Stimulated activated CD8-positive, alpha-beta memory T cell treated with anti-CD3 and anti-CD28 coated beads, Interleukin-7, amount 100 ng/mL, for 1 hour (primary cell): Measurements from ENCODE around the gene SLC38A8.

Experiments
- DNase-seq, 2 donors: peaks; one replicate each; pipeline ENCODE4 v3.0.0-alpha.2; 2020; ENCODE audit warnings: low read depth in 2 of 2

SLC38A8 gene

DNA sequence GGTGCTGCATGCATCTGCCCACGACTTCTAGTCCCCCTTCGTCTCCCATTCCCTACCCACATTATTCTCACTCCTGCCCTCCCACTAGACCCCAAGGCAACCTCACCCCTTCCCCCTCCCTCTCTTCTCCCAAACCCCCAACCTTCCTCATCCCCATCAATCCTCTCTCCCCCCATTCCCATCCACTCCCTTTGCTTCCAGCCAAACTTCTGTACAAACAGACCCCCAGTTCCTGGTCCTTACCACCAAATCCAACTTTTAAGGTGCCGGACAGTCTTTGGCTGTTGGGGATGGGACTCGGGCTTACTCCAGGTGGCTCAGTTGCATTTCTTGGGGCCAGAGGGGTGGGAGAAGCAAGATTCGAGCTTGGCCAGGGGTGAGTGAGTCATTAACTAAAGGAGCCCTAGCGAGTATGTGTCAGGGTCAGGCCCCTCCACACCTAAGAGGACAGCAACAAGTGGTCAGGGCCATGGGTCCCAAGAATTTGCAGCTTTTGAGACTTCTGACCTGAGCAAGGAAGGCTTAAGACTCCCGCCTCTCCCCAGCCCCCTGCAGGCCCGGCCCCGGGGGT is at the start of gene SLC38A8:
SLC38A8 (minus strand) TSS at position 488 of the 571 bp plus-strand sequence. CDS start 638 bp downstream, outside the sequence.
- no peak for DNase-seq

DNA sequence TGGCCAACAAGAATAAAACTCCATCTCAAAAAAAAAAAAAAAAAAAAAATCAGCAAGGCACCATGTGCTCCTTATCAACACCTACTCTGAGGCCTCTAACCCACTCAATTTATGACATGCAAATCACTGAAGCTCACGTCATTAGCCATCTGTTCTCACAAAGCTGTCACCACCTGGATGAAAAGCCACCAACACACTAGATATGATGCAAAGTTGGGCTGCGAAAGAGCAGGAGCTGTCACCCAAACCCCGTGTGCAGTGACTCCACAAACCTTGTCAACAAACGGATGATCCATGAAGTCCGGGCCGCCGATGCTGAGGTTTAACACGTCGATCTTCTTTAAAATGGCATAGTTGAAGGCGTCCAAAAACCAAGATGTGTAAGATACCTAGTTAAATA is 48.9 kb upstream of the SLC38A8 start:
- DNase-seq: no peak

DNA sequence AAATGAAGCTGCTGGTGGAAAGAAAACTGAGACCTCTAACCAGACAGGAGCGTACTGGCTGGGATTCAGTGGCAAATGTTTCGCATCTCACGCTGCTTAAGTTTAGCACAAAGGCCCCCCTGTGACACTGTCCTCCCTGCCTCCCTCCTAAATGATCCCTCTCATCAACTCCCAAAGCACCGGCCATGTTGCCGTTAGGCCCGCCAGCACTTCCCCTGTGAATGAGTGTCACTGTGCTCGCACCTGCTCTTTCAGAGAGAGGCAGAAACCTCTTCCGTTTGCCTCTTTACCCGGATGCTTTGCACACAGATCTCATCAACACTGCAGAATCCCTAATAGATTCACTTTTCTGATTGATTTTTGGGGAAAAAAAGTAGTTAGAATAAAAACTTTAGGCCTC is 47.6 kb upstream of the SLC38A8 start:
- no peak for DNase-seq

DNA sequence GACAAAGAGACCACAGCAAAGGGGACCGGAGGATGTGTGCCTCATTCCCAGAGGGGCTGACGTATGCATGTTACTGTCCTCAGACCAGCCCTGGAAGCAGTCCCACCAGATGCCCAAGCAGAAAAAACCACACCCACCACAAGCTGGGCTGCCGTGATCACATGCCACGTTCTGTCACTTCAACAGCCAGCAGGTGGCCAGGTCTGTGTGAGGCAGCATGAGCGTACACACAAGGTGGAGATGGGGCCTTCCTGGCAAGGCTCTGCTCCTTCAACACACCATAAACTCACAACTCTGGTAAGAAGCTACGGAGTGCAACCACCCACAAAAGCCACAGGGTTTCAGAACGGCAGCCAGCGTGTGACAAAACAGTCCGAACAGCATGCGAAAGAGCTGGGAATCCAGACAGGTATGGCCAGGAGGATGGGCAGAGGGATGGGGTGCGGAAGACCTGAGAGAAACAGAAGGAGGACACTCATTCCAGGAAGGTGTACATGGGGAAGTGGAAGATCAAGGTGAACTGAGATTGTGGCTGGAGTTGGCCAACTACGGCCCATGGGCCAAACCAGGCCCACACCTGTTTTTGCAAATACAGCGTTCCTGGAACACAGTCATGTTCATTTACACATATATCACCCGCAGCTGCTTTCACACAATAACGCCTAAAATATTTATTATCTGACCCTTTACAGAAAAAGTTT is 46.2 kb upstream of the SLC38A8 start:
- DNase-seq: peak; percentile 5

DNA sequence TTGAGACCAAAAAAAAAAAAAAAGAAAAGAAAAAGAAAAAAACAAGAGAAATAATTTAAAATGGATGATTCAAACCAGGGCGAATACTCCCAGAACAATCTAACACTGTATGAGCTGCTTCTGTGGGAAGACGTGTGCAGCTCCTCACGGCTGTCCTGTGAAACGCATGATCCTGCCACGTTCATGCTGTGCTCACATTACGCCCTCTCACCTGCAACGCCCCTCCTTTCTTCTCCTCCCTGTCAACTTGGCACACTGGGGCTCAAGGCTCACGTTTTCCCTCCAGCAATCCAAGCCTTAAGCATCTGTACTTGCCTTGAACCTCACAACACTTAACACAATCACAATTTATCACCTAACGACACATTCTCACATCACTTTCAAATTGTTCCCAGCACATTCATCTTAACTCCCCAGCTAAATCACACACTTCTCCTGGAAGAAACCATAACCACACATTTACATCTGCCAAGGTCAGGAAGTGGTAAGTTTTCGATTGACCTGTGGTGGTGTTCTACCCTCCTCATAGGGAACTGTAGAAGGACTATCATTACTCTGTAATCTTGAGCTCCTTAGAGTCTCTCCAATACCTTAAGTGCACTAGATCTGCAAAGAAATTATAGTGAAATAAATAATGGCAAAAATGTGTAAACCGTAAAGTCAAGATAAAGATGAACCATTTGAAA is 45.0 kb upstream of the SLC38A8 start:
- DNase-seq: no peak

DNA sequence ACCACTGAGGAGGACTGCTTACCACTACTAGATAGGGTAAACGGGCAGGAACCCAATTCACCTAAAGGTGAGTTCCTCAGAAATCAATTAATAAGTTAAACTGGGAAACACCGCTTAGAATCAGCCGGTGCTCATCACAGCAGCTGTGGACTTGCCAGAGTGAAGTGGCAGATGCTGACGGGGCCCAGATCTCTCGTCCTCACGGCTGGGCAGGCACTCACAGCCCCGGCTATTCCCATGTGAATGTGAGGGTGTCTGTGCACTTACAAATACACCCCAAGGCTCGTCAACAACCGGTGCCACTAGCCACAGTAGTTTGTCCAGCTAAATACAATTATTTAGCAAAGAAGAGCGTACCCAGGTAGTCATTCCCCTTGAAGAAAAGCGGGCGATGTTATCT is 44.4 kb upstream of the SLC38A8 start:
- DNase-seq: no peak

DNA sequence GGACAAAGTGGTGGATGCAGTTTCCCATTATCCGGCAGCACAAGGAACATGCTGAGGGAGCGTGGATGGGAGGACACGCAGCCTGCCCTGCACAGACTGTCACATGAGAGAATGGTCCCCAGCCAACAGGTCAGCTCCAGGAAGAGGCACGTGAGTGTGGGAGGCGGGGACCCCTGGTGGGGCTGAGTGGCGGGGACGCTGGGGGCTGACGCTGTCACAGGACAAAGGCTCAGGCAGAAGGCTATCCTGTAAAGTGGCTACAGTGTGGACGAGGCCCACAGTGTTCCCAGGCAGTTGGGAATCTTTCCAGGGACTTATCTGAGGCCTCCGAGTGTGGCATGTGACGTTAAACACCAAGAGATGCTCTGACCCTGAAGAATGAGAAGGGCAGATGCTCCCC is 43.7 kb upstream of the SLC38A8 start:
- DNase-seq: no peak

DNA sequence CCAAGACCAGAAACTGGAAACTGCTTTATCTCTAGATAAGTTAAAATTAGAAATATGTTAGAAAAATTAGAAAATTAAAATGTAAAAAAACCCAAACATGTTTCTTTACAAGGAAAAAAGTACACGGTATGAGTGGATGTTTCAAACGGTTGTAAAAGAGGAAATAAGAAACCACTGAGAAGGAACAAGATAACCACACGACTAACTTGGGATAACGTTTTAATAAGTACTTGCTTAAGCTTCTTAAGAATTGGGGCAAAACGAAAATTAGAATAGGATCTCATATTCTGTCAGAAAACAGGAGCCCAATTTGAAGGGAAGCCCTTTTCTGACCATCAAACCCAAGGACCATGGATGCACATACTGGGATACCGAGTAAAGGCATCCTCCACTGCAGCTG is 43.2 kb upstream of the SLC38A8 start:
- no peak for DNase-seq

DNA sequence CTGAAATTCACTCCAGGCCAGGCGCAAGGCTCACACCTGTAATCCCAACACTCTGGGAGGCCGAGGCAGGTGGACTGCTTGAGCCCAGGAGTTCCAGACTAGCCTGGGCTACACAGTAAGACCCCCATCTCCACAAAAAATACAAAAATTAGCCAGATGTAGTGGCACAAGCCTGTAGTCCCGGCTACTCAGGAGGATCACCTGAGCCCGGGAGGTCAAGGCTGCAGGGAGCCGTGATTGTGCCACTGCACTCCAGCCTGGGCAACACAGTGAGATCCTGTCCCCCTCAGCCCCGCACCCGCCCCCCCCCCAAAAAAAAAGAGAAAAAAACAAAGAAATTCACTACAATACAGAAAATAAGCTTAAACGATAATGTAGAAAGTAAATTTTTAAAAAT is 42.7 kb upstream of the SLC38A8 start:
- no peak for DNase-seq

DNA sequence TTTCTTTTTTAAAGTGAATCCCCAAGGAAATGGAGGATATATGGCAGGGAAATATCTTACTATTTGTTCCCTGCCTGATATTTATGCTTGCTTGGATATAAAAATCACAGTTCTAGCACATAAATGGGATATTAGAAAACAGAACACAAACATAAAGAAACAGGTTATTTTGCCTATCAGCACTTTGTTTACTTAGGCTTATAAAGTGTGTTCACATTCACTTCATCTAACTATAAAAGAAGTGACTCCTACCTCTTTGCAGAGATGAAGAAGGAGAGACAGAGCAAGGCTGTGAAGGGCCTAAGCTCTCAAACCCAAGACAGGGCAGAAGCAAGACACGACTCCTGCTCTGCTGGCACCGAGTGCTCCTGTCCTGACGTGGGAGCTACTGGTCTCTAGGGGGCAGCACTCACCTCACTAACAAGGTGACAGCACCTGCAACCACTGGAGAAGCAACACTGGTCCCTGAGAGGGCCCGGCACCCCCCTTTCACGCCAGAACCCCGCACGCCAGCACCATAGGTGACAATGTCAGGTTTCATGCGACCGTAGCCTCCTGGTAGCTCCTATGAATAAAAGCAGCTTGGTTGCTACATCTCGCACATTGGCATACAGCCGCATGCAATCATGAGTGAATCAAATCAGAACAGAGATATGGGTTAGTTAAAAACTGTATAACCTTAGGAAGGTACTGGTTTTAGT is 42.1 kb upstream of the SLC38A8 start:
- DNase-seq: peak; percentile 29 to 31

DNA sequence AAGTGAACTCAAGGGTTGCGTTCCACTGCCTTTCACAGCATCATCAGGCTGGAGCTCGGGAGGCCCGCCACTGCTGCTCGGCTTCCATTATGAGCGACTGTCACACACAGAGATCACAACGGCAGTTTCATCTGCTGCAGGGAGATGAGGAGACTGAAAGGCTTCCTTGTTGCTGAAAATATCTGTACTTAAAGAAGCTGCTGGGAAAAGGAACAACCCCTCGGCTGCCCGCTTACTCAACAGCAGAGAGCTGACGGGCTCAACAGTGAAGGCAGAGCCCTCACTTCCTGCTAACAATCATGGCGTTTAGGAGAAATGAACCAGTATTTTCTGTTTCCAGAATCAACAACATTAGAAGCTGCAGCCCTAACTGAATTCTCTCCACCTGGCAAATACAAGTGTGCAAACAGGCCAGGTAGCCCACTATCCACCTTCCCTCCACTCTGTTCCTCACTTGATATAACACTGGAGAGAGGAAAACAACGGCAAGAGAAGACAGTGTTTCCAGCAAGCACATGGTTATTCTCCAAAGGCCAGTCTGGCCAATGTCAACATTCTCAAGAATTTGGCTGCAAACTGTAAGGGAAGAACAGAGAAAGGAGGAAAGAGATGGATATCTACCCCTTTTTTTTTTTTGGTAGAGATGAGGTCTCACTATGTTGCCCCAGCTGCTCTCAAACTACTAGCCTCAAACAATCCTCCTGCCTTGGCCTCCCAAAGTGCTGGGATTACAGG is 40.4 kb upstream of the SLC38A8 start:
- no peak for DNase-seq

DNA sequence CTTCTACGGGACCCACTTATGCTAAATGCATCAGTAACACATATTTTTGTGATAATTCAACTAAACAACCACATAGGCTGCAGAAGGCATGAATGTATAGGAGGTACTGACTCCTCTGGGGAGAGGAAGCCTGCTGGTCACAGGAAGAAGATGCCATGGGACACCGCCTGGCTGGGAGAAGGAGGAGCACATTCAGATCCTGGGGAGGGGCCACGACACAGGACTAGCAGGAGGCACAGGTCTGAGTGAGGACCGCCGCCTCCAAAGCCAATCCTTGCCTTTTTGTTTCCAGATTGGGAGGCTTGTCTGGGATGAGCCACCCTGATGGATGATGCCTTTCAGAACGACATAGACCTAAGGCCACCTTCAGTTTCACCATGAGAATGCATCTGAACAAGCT is 39.5 kb upstream of the SLC38A8 start:
- no peak for DNase-seq

DNA sequence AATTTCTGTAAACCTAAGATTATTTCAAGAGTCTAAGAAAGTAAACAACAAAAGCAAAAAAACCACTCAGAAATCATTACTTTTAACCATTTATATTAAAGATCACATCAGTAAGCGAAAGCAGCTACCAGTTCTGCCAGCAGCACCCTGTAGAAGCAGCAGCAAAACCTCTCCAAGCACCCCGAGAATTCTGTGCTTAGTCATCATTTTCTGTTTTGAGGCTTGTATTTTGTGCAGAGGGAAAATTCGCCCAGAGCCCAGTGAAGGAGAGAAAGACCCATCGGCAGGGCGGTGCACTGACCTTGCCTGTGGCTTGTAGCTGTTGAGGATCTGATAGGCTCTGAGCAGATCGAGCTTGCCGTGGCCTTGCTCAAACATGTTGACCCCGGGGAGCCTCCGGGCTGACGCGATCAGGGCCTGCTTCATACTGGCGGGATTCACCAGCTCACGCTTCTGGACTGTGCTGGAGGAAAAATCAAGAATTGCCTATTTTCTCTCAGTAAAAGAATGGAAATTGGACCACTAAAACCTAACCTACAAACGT is 38.9 kb upstream of the SLC38A8 start:
- no peak for DNase-seq

DNA sequence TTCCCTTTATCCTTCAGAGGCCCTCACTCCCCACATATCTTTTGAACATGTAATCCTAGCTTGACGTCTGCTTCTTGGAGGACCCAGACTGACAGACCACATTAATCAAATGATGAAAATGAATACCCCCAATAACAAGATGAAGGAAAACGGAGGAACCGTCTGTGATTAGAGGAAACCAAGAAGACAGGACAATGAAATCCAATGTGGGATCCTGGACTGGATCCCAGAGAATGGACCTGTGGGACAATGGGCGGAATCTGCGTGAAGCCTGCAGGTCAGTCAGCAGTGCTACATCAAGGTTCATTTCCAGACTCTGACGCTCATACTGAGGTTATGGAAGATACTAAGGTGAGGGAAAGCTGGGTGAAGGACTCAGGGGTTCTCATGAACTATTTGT is 38.2 kb upstream of the SLC38A8 start:
- DNase-seq: no peak

DNA sequence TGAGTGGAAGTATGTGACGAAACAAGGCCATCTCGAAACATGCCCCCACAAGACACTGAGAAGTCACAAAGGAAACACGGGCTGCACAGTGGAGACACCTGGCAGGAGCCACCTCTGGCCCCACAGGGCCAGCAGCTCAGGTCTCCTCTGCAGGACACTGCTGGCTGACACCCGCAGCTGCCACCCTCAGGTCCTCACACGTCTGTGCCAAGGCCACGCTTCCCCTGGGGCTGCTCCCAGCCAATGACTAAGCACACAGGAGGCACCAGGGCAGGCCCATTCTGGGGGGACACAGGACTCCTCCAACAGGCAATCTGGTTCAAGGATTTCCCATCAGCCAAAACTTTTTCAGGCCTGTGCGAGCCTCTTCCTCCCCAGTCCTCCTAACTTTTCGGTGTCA is 37.8 kb upstream of the SLC38A8 start:
- no peak for DNase-seq

DNA sequence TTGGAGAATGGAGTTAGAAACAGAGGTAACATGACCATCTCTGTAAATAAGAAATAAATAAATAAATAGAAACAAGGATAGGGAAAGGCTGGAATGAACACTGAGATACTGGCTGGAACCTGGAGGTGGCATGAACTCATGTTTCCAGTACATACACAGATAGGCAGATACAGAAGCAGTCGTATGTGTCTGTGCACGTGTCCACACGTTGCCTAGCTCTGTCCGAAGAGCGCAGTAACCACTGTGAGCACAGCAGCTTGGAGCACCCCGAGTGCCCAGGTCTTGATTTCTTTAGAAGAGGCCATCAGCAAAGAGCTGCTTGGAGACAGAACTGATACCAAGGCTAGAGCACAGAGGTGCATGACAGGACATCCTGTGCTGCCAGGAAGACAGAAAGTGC is 37.1 kb upstream of the SLC38A8 start:
- DNase-seq: no peak

DNA sequence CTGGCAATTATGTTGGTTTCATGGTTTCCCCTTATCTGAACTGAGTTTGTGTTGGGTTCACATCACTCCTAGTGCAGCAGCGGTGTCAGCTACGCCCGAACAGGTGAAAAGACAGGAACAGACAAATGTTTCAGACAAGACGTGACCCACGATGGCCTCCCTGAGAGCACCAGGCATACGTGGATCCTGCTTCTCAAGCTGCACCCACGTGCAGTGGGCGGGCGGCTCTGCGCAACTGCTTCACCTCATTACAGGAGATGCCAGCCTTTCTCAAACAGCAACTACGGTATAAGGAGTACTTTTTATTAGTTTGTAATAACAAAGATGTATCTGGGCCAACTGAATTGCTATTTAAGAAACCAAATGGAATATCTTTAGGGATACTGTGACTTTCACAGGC is 32.8 kb upstream of the SLC38A8 start:
- no peak for DNase-seq

DNA sequence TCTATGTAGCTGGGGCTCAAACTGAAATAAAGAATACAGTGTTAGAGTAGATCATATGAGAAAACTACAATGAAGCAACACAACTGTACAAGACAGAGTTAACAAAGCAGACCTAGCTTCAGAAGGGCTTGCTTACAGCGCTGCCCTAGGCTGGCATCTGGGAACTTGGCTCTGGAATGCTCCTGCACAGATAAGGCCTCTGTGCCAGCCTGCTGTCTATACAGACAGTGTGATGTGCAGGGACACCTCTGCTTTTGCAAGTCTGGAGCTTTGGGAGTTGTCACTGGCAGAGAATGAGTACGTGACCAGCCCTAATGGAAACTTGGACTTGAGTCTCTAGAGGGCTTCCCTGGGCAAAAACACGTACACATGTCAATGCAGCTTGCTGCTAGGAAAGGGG is 32.1 kb upstream of the SLC38A8 start:
- DNase-seq: no peak

DNA sequence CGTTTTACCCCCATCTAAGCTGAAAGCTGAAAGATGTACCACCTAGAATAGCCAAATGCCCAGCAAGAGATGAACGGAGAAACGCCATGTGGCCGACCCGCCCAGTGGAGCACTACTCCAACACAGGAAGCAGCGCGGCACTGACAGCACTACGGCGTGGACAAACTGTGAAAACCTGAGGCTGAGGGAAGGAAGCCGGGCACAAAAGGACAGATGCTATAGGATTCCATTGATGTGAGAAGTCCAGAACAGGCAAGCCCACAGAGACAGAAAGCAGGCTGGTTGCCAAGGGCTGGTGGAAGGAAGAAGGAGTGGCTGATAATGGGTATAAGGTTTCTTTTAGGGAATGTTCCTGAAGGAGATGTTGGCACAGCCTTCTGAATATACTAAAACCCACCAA is 29.4 kb upstream of the SLC38A8 start:
- DNase-seq: no peak

DNA sequence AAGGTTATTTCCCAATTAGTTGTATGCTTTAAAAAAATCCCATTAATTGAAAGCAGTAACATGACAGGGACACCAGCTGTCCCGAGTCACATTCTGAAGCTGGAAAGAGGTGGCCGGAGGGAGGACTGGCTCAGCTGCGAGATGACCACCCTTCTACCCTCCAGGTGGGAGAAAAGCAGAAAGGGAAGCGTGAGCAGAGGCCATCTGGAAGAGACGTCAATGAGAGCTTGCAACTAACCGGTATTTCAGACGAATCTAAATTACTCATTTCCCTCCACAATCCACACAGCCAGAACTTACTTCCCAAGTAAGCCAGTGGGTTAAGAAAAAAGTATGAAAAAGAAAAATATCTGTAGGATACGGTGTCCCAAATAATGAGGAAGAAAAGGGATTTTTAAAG is 28.5 kb upstream of the SLC38A8 start:
- no peak for DNase-seq

DNA sequence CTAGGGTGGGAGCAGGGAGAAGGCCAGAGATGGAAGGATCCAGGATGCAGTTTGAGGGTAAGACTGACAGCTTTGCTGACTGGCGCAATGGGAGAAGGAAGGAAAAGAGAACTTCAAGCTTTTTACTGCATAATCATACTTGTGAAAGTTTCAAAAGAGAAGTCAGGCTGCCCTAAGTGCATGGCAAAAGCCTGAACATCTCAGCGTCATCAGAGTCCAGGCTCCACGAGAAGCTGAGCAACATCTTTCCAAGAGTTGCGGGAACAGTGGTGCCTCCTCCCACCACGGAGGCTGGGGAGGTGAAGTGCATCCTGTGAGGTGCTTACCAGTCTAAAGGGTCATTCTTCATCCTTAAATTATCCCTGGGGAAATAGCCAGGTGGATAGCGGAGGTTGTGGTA is 26.9 kb upstream of the SLC38A8 start:
- DNase-seq: no peak
